ENCODE data around the gene TMCO4. TPM values are rescaled to one million over a fixed set of nuclear protein-coding genes. Genes with fewer than 3 reads are reported as not detected.

Gene TMCO4
- total and polyA plus RNA-seq, 3 donors from 2014 or later: 10.5 to 17.7 (median 14.9) TPM

- H3K27me3 ChIP-seq: no peaks in the 10 kb centered on the region
- intact Hi-C loops (cut with DNase I; ENCODE audit: low total_unique reads): no loop called here
- H3K36me3 ChIP-seq (ENCODE audit: low read depth, missing control alignments): no peaks in the 10 kb centered on the region
- no peaks in the 10 kb centered on the region for H3K9me3 ChIP-seq
- H3K4me1 ChIP-seq: no peaks in the 10 kb centered on the region
- no peak for DNase-seq
- H3K27ac ChIP-seq: no peak overlapping the region
- WGBS, 2 donors: 80 to 95% methylated on average over 3 to 9 of the region's 9 CpGs
- H3K4me3 ChIP-seq: no peak overlapping the region
- no peak for TF ChIP-seq CTCF (IDR thresholded peaks at IDR 0.05)
- no peak for TF ChIP-seq POLR2A (IDR thresholded peaks at IDR 0.05)
These were observed 55.9 kb downstream of the TMCO4 start for GRCh38 chr1:19743793-19744192.

GRCh38 chr1:19743180-19743579 is 56.5 kb downstream of the TMCO4 start:
- 91 to 93% methylated on average over 3 of the region's 3 CpGs for WGBS, 2 donors

DNA sequence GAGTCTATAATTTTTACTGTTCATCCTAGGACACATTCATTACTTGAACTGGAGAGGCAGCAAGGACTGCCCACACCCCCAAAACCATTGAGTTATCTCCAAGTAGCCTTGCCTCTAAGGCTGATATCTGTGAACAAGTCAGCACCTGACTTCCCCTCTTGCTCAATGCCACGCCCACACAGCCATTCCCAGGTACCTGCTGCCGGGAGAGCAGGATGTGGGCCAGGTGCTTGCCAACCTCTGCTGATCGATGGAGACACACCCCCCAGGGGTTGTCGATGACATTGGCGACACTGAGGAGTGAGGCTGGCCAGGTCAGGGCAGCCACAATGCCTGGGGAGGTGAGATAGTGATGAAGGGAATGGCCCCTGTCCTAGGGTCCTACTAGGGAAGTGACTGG is 60.1 kb downstream of the TMCO4 start:
- Histone ChIP-seq H3K9me3 (no peaks in the 10 kb centered on the region), H3K27ac (no peak overlapping the region), H3K4me1 (peaks cover 8% of the 10 kb centered on the region), H3K4me3 (no peak overlapping the region), H3K27me3 (no peaks in the 10 kb centered on the region), H3K36me3 (ENCODE audit: low read depth, missing control alignments) (no peaks in the 10 kb centered on the region)
- 84 to 92% methylated on average over 5 of the region's 5 CpGs for WGBS, 2 donors
- DNase-seq: no peak
- TF ChIP-seq POLR2A (IDR thresholded peaks at IDR 0.05) (no peak), CTCF (IDR thresholded peaks at IDR 0.05) (no peak)
- intact Hi-C loops (cut with DNase I; ENCODE audit: low total_unique reads): no loop called here

More at GRCh38 chr1:19743180-19743579, 56.5 kb downstream of the TMCO4 start:
- intact Hi-C loops (cut with DNase I; ENCODE audit: low total_unique reads): no loop called here
- H3K4me3 ChIP-seq: no peak overlapping the region
- no peak for TF ChIP-seq CTCF (IDR thresholded peaks at IDR 0.05)
- no peak for TF ChIP-seq POLR2A (IDR thresholded peaks at IDR 0.05)
- H3K4me1 ChIP-seq: no peaks in the 10 kb centered on the region
- DNase-seq: no peak
- no peak overlapping the region for H3K27ac ChIP-seq
- H3K9me3 ChIP-seq: no peaks in the 10 kb centered on the region
- no peaks in the 10 kb centered on the region for H3K27me3 ChIP-seq
- no peaks in the 10 kb centered on the region for H3K36me3 ChIP-seq (ENCODE audit: low read depth, missing control alignments)

DNA sequence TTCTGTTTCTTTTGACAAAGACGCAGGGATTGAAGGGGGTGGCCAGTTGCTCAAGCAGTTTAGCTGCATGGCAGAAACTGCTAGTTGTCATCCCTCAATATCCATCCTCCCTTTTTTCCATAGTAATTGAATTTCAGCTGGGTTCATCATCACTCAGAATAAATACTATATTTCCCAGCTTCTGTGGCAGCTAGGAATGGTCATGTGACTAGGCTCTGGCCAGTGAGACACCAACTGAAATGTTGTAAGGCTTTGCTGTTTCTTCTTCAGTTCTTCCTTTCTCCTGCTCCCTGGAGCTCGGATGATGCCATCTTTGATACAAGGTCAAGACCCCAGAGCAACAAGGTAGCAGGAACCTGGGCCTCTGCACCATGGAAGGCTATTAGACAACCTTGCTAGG is 61.0 kb downstream of the TMCO4 start:
- intact Hi-C loops (cut with DNase I; ENCODE audit: low total_unique reads): no loop called here
- WGBS, 2 donors: 81 to 88% methylated on average over 2 of the region's 2 CpGs
- peaks cover 8% of the 10 kb centered on the region for H3K4me1 ChIP-seq

More for the DNA sequence above, 61.0 kb downstream of the TMCO4 start:
- no peak overlapping the region for H3K27ac ChIP-seq
- TF ChIP-seq CTCF (IDR thresholded peaks at IDR 0.05) (no peak), POLR2A (IDR thresholded peaks at IDR 0.05) (no peak)
- no peaks in the 10 kb centered on the region for H3K9me3 ChIP-seq
- no peaks in the 10 kb centered on the region for H3K27me3 ChIP-seq
- no peak for DNase-seq
- no peak overlapping the region for H3K4me3 ChIP-seq
- H3K36me3 ChIP-seq (ENCODE audit: low read depth, missing control alignments): no peaks in the 10 kb centered on the region
